PC-3 (cell line): ENCODE measurements around the gene FGF12. TPM values are rescaled to one million over a fixed set of nuclear protein-coding genes. Genes with fewer than 3 reads are reported as not detected.

Experiments
- ATAC-seq: fragments of 200-7000 bp; cut with Tn5 transposase; 2 replicates; pipeline ENCODE4 v1.9.1; 2020; ENCODE audit warnings: mild to moderate bottlenecking, moderate library complexity
- BruUV-seq: library from RNA; stranded (reverse); fragments of 400-500 nt; replicated peaks from 2 replicates; lab custom pipeline; 2021; lab: Mats Ljungman, UMichigan
- CTCF ChIA-PET: fragments of 300-600 bp; sonication (Branson Sonifier 250); formaldehyde crosslinking; loops from one replicate; lab custom pipeline; 2022; ENCODE audit warnings: antibody characterized with exemption; lab: Charles Lee
- POLR2A ChIA-PET: fragments of 300-600 bp; sonication (Branson Sonifier 250); formaldehyde crosslinking; loops from one replicate; lab custom pipeline; 2022; ENCODE audit warnings: antibody characterized with exemption; ENCODE audit not compliant: unreplicated experiment; lab: Charles Lee
- DNase-seq: peaks from one replicate; pipeline ENCODE4 v3.0.0-alpha.2; 2015
- H2AFZ ChIP-seq: fragments of 300-600 bp; sonication (generic); 2 replicates; pipeline ENCODE4 v1.6.0; 2016; ENCODE audit warnings: antibody characterized with exemption, low read length
- H3F3A ChIP-seq: fragments of 300-600 bp; sonication (generic); one replicate; pipeline ENCODE4 v1.6.0; 2017; ENCODE audit warnings: antibody characterized with exemption, low read length, control low read depth, mild to moderate bottlenecking; ENCODE audit not compliant: unreplicated experiment
- H3K27ac ChIP-seq: fragments of 300-600 bp; sonication (generic); 2 replicates; pipeline ENCODE4 v1.5.1; 2016; ENCODE audit warnings: mild to moderate bottlenecking, low read length
- H3K27me3 ChIP-seq: fragments of 300-600 bp; sonication (generic); 2 replicates; pipeline ENCODE4 v1.6.1; 2016; ENCODE audit warnings: low read length, mixed read lengths
- H3K36me3 ChIP-seq: fragments of 300-600 bp; sonication (generic); 2 replicates; pipeline ENCODE4 v1.6.1; 2016; ENCODE audit warnings: low read depth, mixed run types, low read length, mixed read lengths
- H3K4me1 ChIP-seq: fragments of 300-600 bp; sonication (generic); 2 replicates; pipeline ENCODE4 v1.5.1; 2016; ENCODE audit warnings: low read length; ENCODE audit not compliant: insufficient read depth
- H3K4me2 ChIP-seq: fragments of 300-600 bp; sonication (generic); 2 replicates; pipeline ENCODE4 v1.6.0; 2016; ENCODE audit warnings: low read length
- H3K4me3 ChIP-seq: fragments of 300-600 bp; sonication (generic); 2 replicates; pipeline ENCODE4 v1.5.1; 2016; ENCODE audit warnings: mild to moderate bottlenecking, low read length, mixed read lengths
- H3K79me2 ChIP-seq: fragments of 300-600 bp; sonication (generic); 2 replicates; pipeline ENCODE4 v1.6.1; 2017; ENCODE audit warnings: low read length, mixed read lengths
- H3K9ac ChIP-seq: fragments of 300-600 bp; sonication (generic); 2 replicates; pipeline ENCODE4 v1.6.0; 2016; ENCODE audit warnings: mild to moderate bottlenecking, low read length
- H3K9me2 ChIP-seq: fragments of 300-600 bp; sonication (generic); replicated peaks from 2 replicates; pipeline ENCODE4 v1.6.1; 2016; ENCODE audit warnings: mixed run types, low read length, mixed read lengths
- H3K9me3 ChIP-seq: fragments of 300-600 bp; sonication (generic); 2 replicates; pipeline ENCODE4 v1.6.1; 2016; ENCODE audit warnings: low read length, mixed read lengths
- H4K20me1 ChIP-seq: fragments of 300-600 bp; sonication (generic); 2 replicates; pipeline ENCODE4 v1.6.1; 2016; ENCODE audit warnings: low read length, mixed read lengths
- CTCF ChIP-seq: fragments of 300-600 bp; sonication (generic); conservative IDR thresholded peaks from 2 replicates; pipeline ENCODE4 v1.5.1; 2017; ENCODE audit warnings: antibody characterized with exemption, low read depth, mild to moderate bottlenecking, low read length
- EZH2 ChIP-seq: fragments of 300-600 bp; sonication (generic); IDR thresholded peaks from one replicate; pipeline ENCODE4 v1.6.1; 2017; ENCODE audit warnings: antibody characterized with exemption, mild to moderate bottlenecking, low read length; ENCODE audit not compliant: unreplicated experiment
- EZH2phosphoT487 ChIP-seq: fragments of 300-600 bp; sonication (generic); IDR thresholded peaks from 2 replicates; pipeline ENCODE4 v1.6.1; 2018; ENCODE audit warnings: mild to moderate bottlenecking, antibody characterized with exemption, low read length, borderline replicate concordance
- intact Hi-C: fragments of 100-400 bp; cut with micrococcal nuclease; formaldehyde crosslinking; loops from 2 replicates; pipeline ENCODE4 v1.9.0; 2023
- total RNA-seq: library from RNA; depleted of rRNA; stranded (reverse); fragments of >200 nt; gene quantifications from 2 replicates; pipeline ENCODE4 v1.2.3, GENCODE V29; 2014

The FGF12 gene
- total RNA-seq, 1 experiment from 2014 or later = not detected

- no peaks in the 10 kb centered on the region for H3K9me3 ChIP-seq
- BruUV-seq = no TSS peak
- no peaks in the 10 kb centered on the region for H3K79me2 ChIP-seq
- no peak overlapping the region for H3K27ac ChIP-seq
- TF ChIP-seq EZH2phosphoT487 (no peak), CTCF (no peak), EZH2 (no peak)
- no peak overlapping the region for H3K9ac ChIP-seq
- no peaks in the 10 kb centered on the region for H4K20me1 ChIP-seq
- H3K9me2 ChIP-seq = no peaks in the 10 kb centered on the region
- no peaks in the 10 kb centered on the region for H3K36me3 ChIP-seq
- peaks cover 28% of the 10 kb centered on the region for H3K27me3 ChIP-seq
- no peaks in the 10 kb centered on the region for H3F3A ChIP-seq
- no peak for DNase-seq
- ChIA-PET CTCF (no interaction called here), POLR2A (no interaction called here)
- ATAC-seq = no peak
- no peak overlapping the region for H3K4me3 ChIP-seq
- no peak overlapping the region for H2AFZ ChIP-seq
- no peaks in the 10 kb centered on the region for H3K4me1 ChIP-seq
- intact Hi-C loops = no loop called here
- H3K4me2 ChIP-seq = no peak overlapping the region
Measured at GRCh38 chr3:192515664-192516045, 211.7 kb downstream of the FGF12 start.

- H3K36me3 ChIP-seq = no peaks in the 10 kb centered on the region
- H3K9me3 ChIP-seq = no peaks in the 10 kb centered on the region
- CTCF ChIA-PET = no interaction called here
- H3K27me3 ChIP-seq = peaks cover 33% of the 10 kb centered on the region
- H3F3A ChIP-seq = no peaks in the 10 kb centered on the region
- H3K4me3 ChIP-seq = no peak overlapping the region
- POLR2A ChIA-PET = no interaction called here
- no peak overlapping the region for H3K27ac ChIP-seq
- no TSS peak for BruUV-seq
- H3K4me2 ChIP-seq = no peak overlapping the region
- TF ChIP-seq EZH2 (no peak), EZH2phosphoT487 (no peak)
- no peak for DNase-seq
- H2AFZ ChIP-seq = no peak overlapping the region
- no peaks in the 10 kb centered on the region for H3K9me2 ChIP-seq
- no peak overlapping the region for H3K9ac ChIP-seq
- H3K79me2 ChIP-seq = no peaks in the 10 kb centered on the region
- no peak for ATAC-seq
- H3K4me1 ChIP-seq = no peaks in the 10 kb centered on the region
- intact Hi-C loops = no loop called here
- no peaks in the 10 kb centered on the region for H4K20me1 ChIP-seq
Measured at GRCh38 chr3:192514754-192515663, 212.3 kb downstream of the FGF12 start.

- no peaks in the 10 kb centered on the region for H3K9me2 ChIP-seq
- no peaks in the 10 kb centered on the region for H3K4me1 ChIP-seq
- H3K36me3 ChIP-seq = no peaks in the 10 kb centered on the region
- H3K27me3 ChIP-seq = peaks cover 31% of the 10 kb centered on the region
- POLR2A ChIA-PET = no interaction called here
- H3K9ac ChIP-seq = no peak overlapping the region
- H3K79me2 ChIP-seq = no peaks in the 10 kb centered on the region
- intact Hi-C loops = no loop called here
- H2AFZ ChIP-seq = no peak overlapping the region
- BruUV-seq = no TSS peak
- no peaks in the 10 kb centered on the region for H3K9me3 ChIP-seq
- DNase-seq (peak; percentile 5), ATAC-seq (no peak)
- H4K20me1 ChIP-seq = no peaks in the 10 kb centered on the region
- TF ChIP-seq CTCF (no peak), EZH2 (no peak), EZH2phosphoT487 (no peak)
- no peak overlapping the region for H3K27ac ChIP-seq
- no peaks in the 10 kb centered on the region for H3F3A ChIP-seq
- no peak overlapping the region for H3K4me2 ChIP-seq
- no peak overlapping the region for H3K4me3 ChIP-seq
- CTCF ChIA-PET = no interaction called here
Measured at GRCh38 chr3:192514081-192514753, 213.1 kb downstream of the FGF12 start.
